Measurements from ENCODE around the gene RNF20. TPM values are rescaled to one million over a fixed set of nuclear protein-coding genes. Genes with fewer than 3 reads are reported as not detected.

Gene RNF20
- total and polyA plus RNA-seq, 10 of the 15 experiments (the other 5 are each of a cell fraction or from before 2014, with no cell fraction given): 7.5 to 38.9 (median 26.7) TPM

DNA sequence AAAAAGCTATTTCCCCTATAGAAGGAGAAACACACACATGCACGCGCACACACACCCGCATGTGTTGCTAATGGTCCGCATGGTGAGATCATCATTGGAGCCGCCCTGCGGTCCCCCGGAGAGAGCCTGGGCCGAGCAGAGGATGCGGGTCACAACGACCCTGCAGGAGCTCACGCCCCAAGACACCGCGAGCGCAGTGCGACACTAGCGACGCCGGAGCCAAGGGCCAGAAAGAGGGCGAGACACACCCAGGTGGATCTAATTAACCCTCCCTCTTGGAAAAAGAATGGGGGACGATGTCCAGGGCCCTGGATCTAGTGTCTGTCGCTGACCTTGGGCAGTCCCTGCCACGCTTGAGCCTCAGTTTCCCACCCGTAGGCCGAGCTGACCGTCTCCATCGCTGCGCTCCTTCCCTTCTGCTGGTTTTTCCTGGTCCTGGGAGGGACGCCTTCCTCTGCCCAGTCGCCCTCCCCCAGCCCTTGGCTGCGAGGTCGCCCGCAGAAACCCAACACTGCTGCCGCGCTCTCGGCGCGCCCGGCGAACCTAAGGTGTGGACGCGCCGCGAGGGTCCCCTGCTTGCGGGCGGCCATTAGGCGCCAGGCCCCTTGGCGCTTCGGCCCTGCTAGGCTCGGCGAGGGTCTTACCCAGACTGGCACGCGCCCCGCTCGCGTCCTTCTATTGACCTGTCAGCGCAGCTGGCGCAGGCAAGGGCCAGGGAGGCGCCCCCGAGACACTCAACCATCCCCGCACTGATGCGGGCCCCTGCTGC lies 47.5 kb upstream of the RNF20 start:
- Histone ChIP-seq H3K4me3 (no peak overlapping the region), H2AFZ (ENCODE audit: control insufficient read depth, low read depth, low read length) (no peak overlapping the region), H3K9ac (ENCODE audit: control insufficient read depth, insufficient read depth, low read length) (no peak overlapping the region), H4K20me1 (ENCODE audit: control insufficient read depth, insufficient read depth) (no peaks in the 10 kb centered on the region), H3K27me3 (replicated peaks in 1 of 2; ENCODE audit: control insufficient read depth in 2 of 2, insufficient read depth in 2 of 2, low read length in 1 of 2) (peaks cover 0 to 6% of the 10 kb centered on the region in 2 experiments; a peak in 2 of 4 replicates), H3K27ac (ENCODE audit: control insufficient read depth, insufficient read depth) (no peak overlapping the region), H3K36me3 (ENCODE audit: control insufficient read depth in 2 of 2, insufficient read depth in 2 of 2, low read length in 1 of 2) (no peaks in the 10 kb centered on the region), H3K9me3 (replicated peaks; ENCODE audit: control insufficient read depth, insufficient read depth, low read length) (no peaks in the 10 kb centered on the region), H3K4me2 (ENCODE audit: control insufficient read depth, insufficient read depth) (no peak overlapping the region), H3K79me2 (ENCODE audit: control insufficient read depth, insufficient read depth, low read length) (no peaks in the 10 kb centered on the region), H3K4me1 (ENCODE audit: control insufficient read depth, insufficient read depth, low read length) (no peaks in the 10 kb centered on the region)
- no peak for FAIRE-seq
- 42% methylated on average over 61 of the region's 61 CpGs for WGBS (ENCODE audit: insufficient coverage, insufficient replicate concordance, low lambda C conversion rate, missing lambda C conversion rate)
- ChIA-PET RAD21 (ENCODE audit: unreplicated experiment) (no interaction called here), SMC1A (ENCODE audit: uncharacterized antibody, unreplicated experiment) (no interaction called here), POLR2A (no interaction called here), CTCF (no interaction called here)
- in situ Hi-C loops (cut with MboI): no loop called here
- DNase-seq (ENCODE audit: low read depth, low spot score): no peak
- no peak for TF ChIP-seq SMAD5 (IDR thresholded peaks at IDR 0.05; ENCODE audit: low read depth)
- no peak for TF ChIP-seq ZNF274 (IDR thresholded peaks at IDR 0.05; ENCODE audit: insufficient read depth, insufficient read length)
- TF ChIP-seq, protein P1, sequence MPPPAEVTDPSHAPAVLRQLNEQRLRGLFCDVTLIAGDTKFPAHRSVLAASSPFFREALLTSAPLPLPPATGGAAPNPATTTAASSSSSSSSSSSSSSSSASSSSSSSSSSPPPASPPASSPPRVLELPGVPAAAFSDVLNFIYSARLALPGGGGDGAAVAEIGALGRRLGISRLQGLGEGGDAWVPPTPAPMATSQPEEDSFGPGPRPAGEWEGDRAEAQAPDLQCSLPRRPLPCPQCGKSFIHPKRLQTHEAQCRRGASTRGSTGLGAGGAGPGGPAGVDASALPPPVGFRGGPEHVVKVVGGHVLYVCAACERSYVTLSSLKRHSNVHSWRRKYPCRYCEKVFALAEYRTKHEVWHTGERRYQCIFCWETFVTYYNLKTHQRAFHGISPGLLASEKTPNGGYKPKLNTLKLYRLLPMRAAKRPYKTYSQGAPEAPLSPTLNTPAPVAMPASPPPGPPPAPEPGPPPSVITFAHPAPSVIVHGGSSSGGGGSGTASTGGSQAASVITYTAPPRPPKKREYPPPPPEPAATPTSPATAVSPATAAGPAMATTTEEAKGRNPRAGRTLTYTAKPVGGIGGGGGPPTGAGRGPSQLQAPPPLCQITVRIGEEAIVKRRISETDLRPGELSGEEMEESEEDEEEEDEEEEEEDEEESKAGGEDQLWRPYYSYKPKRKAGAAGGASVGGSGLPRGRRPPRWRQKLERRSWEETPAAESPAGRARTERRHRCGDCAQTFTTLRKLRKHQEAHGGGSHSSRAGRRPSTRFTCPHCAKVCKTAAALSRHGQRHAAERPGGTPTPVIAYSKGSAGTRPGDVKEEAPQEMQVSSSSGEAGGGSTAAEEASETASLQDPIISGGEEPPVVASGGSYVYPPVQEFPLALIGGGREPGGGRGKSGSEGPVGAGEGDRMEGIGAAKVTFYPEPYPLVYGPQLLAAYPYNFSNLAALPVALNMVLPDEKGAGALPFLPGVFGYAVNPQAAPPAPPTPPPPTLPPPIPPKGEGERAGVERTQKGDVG (CRISPR knock-in tag; IDR thresholded peaks at IDR 0.05): no peak
- TF ChIP-seq, protein P2, sequence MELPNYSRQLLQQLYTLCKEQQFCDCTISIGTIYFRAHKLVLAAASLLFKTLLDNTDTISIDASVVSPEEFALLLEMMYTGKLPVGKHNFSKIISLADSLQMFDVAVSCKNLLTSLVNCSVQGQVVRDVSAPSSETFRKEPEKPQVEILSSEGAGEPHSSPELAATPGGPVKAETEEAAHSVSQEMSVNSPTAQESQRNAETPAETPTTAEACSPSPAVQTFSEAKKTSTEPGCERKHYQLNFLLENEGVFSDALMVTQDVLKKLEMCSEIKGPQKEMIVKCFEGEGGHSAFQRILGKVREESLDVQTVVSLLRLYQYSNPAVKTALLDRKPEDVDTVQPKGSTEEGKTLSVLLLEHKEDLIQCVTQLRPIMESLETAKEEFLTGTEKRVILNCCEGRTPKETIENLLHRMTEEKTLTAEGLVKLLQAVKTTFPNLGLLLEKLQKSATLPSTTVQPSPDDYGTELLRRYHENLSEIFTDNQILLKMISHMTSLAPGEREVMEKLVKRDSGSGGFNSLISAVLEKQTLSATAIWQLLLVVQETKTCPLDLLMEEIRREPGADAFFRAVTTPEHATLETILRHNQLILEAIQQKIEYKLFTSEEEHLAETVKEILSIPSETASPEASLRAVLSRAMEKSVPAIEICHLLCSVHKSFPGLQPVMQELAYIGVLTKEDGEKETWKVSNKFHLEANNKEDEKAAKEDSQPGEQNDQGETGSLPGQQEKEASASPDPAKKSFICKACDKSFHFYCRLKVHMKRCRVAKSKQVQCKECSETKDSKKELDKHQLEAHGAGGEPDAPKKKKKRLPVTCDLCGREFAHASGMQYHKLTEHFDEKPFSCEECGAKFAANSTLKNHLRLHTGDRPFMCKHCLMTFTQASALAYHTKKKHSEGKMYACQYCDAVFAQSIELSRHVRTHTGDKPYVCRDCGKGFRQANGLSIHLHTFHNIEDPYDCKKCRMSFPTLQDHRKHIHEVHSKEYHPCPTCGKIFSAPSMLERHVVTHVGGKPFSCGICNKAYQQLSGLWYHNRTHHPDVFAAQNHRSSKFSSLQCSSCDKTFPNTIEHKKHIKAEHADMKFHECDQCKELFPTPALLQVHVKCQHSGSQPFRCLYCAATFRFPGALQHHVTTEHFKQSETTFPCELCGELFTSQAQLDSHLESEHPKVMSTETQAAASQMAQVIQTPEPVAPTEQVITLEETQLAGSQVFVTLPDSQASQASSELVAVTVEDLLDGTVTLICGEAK (IDR thresholded peaks at IDR 0.05; ENCODE audit: borderline replicate concordance): no peak
- TF ChIP-seq SMAD1 (IDR thresholded peaks at IDR 0.05; ENCODE audit: low read depth, partially characterized antibody): no peak
- TF ChIP-seq, protein P3, sequence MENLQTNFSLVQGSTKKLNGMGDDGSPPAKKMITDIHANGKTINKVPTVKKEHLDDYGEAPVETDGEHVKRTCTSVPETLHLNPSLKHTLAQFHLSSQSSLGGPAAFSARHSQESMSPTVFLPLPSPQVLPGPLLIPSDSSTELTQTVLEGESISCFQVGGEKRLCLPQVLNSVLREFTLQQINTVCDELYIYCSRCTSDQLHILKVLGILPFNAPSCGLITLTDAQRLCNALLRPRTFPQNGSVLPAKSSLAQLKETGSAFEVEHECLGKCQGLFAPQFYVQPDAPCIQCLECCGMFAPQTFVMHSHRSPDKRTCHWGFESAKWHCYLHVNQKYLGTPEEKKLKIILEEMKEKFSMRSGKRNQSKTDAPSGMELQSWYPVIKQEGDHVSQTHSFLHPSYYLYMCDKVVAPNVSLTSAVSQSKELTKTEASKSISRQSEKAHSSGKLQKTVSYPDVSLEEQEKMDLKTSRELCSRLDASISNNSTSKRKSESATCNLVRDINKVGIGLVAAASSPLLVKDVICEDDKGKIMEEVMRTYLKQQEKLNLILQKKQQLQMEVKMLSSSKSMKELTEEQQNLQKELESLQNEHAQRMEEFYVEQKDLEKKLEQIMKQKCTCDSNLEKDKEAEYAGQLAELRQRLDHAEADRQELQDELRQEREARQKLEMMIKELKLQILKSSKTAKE (IDR thresholded peaks at IDR 0.05; ENCODE audit: low read depth, poor library complexity, severe bottlenecking): no peak
- TF ChIP-seq FOXK2 (IDR thresholded peaks at IDR 0.05): no peak
- TF ChIP-seq ZSCAN29 (IDR thresholded peaks at IDR 0.05): no peak
- no peak for TF ChIP-seq FOS (IDR thresholded peaks at IDR 0.05; ENCODE audit: borderline replicate concordance, extremely low read depth, insufficient read length)
- TF ChIP-seq RUNX3 (IDR thresholded peaks at IDR 0.05; ENCODE audit: low read length): no peak
- no peak for TF ChIP-seq E2F4 (IDR thresholded peaks at IDR 0.05; ENCODE audit: low read depth, low read length)
- no peak for TF ChIP-seq SMARCA5 (IDR thresholded peaks at IDR 0.05)
- TF ChIP-seq IKZF1 (conservative IDR thresholded peaks at IDR 0.05): no peak
- ATAC-seq: no peak
- BruUV-seq (replicated peaks): no TSS peak
- intact Hi-C loops (cut with micrococcal nuclease; ENCODE audit: unreplicated experiment): no loop called here

Data from GM12878 (cell line).